Bone marrow (tissue), 2 donors: Measurements from ENCODE around the gene RASL10B.

ENCODE experiments used
- DNase-seq, 2 donors: peaks; one replicate each; lab custom pipeline; 2025; lab: John Stamatoyannopoulos, UW

The RASL10B gene

DNA sequence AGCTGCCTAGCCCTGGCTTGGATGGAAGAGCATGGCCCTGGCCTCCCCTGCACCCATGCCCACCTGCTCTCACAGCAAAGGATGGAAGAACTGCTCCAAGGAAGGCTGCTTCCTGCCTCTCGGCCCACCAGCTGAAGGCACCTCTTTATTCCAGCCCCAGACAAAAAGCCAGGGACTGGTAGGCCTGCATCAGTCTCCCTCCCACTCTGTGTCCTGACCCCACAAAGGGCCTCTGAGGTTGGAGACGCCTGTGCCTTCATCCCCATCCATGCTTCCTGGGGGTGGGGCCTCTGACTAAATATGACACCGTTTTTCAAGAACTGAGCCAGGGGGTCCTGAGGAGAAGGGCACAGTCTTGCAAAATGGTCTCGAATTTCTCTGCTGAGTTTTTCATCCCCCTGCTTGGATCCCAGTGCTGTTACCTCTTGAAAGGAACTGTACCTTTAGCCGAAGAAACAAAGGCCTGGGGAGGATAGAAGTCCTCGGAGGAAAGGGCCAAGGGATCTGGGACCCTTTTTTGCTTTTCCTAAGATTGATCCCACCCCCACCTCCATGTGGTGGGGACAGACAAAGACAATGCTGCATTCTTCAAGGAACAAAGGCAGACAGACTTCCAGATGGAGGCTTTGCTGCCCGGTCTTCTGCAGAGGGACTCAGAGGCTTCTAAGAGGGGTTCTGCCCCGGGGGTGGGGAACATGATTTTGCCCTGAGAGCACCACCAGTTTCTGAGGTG is 34.5 kb downstream of the RASL10B start:
- DNase-seq: no peak

DNA sequence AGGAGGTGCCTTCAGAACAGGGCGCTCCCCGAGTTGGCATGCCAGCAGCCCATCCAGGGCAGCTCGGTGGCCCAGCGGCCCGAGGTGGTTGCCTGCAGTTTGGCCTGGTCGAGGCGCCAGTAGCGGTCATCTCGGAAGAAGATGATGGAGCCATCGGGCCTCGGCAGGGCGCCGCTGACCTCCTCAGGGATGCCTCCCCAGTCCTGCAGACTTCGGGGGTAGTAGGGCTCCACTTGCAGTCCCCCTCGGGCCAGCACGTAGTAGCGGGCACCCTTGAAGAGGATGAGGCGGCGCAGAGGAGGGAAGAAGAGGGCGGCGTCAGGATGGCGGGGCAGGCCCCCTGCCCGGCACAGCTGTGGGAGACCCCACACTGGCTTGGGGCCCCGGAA is 35.0 kb downstream of the RASL10B start:
- DNase-seq: no peak

DNA sequence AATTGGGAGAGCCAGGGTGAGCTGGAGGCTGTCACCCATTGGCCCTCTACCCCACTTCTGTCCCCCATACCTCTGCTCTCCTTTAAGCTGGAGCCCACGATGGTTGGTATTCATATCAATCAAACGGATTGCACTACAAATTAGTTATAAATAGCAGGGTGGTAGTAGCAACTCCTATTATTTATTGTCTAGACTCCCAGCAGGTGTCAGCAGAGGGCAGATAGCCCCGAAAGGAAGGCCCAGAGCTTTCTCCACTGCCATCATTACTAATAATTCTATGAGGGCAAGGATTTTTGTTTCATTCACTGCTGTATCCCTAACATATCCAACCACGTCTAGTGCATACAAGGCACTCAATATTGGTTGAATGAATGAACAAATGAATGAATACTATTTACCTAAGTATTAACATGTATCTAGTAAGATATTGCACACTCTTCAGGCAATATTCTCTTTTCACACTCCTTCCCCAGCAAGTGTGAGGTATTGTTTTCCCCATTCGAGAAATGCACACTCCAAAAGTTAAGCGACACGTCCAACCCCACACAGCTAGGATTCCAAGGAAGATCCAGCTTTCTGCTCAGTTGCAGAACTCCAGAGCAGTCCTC is 35.6 kb downstream of the RASL10B start:
- no peak for DNase-seq

DNA sequence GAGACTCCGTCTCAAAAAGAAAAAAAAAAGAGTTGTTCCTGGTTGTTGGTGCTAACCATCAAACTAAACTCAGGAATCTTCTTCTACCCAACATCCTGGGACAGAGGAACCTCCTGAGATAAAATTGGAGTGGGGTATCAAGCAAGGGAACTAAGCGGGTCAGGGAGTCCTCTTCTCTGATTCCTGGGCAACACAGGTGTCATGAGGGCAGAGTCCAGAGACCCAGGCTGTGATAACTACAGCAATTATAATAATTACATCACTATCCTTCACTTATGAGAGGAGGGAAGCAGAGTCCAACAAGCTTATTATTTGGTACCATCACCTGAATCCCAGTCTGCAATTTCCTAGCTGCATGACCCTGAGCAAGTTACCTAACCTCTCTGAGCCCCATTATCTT is 37.4 kb downstream of the RASL10B start:
- DNase-seq: no peak

DNA sequence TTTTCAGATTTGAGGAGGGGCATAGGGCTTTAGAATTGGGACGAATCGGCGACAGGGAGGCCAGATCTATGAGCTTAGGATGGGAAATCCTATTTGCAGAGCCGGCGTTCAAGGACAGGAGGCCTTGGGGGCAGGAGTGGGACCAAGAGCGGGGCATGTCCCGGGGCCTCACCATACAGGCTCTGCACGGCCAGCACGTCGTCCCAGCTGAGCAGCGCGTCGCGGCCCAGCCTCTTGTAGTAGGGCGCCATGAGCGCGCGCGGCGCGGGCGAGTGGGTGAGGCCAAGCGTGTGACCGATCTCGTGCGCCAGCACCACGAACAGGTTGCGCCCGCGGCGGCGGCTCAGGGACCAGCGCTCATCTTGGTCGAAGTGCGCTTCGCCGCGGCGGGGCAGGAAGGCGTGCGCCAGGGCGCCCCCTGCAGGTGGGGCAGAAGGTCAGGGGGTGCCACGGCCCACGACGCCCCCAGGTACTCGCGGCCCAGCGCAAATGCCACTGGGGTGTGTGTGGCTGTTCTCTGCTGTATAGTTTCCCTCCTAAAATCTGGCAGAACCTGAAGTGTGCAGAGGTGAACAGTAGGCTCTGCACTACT is 38.6 kb downstream of the RASL10B start:
- no peak for DNase-seq

- DNase-seq: no peak
Observed at GRCh38 chr17:35773129-35773528, 41.7 kb downstream of the RASL10B start.

DNA sequence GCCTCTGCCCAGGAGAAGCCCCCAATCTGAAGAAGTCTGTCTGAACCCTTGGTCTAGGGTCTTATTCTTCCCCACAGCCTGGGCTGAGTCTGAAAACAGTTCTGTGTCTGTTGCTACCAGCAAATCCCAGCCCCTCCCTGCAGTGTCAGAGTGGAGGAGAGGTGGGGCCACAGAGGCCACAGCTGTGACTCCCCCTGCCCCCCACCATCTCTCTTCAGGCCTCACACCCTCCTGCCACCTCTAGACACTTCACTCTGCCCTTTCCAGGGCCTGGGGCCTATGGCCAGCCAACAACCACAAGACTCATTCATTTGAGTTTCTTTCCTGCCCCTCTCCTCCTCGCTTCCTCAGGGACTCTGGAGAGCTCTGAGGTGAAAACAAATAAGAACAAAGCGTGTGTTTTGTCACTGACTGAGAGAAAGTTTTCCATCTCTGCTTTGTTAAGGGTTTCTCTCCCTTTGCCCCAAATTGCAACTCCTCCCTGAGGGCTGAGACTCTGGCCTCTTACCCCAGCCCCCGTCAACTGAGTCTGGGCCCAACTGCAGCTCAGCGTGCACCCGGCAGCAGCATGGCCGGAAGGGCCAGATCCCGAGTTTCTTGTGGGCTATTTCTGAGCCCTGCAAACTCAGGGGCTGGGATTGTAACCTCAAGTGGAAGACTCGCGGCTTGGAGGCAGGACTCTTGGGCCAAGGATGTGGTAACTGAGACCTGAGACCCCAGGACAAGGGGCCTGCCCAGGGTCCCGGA is 42.4 kb downstream of the RASL10B start:
- DNase-seq: no peak

DNA sequence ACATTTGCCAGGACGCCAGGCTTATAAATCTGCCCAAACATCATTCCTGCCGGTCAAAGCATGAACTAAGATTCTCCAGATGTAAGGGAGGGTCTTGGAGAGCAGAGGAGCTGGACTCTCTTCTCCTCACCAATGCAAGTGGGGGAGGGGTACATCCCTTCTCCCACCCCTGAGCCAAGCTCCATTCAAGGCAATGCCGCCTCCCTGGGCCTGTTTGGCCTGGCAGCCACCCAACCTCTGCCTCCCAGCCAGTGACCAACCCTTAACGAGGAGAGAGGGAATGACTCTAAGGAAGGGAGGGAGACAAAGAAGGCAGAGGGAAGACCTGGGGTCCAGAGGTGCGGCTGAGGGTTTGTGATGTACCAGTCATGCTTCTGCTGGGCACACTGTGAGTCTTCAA is 43.1 kb downstream of the RASL10B start:
- DNase-seq: no peak

DNA sequence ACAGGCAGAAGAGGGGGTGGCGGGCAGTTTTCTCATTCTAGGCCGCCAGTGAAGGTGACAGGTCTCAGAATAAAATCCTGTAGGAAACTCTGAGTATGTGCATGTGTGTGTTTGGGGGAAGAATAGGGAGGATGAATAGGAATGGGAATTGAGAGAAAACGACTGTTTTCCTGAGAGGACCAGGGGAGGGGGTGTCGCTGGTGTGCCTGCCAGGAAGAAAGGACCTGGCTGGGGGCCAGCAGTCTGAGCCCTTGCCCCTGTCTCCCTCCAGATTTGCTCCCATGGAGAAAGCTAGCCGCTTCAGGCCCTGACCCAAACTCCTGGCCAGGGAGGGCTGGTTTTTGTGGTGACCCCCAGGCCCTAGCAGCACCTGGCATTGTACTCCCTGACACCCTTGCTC is 43.6 kb downstream of the RASL10B start:
- DNase-seq: no peak

DNA sequence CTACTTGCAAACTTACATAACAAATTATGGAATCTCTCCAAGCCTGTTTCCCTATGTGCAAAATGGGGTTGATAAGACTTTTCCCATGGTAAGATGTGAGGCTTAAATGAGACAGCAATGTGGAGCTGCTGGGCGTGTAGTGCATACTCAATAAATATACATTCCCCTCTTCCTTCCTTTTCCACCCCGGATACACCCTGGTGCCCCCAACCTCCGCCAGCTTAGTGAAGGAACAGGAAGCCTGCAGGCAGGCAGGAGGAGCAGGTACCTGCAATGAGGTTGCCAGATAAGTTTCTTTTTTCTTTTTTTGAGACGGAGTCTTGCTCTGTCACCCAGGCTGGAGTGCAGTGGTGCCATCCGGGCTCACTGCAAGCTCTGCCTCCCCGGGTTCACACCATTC is 44.1 kb downstream of the RASL10B start:
- DNase-seq: no peak

DNA sequence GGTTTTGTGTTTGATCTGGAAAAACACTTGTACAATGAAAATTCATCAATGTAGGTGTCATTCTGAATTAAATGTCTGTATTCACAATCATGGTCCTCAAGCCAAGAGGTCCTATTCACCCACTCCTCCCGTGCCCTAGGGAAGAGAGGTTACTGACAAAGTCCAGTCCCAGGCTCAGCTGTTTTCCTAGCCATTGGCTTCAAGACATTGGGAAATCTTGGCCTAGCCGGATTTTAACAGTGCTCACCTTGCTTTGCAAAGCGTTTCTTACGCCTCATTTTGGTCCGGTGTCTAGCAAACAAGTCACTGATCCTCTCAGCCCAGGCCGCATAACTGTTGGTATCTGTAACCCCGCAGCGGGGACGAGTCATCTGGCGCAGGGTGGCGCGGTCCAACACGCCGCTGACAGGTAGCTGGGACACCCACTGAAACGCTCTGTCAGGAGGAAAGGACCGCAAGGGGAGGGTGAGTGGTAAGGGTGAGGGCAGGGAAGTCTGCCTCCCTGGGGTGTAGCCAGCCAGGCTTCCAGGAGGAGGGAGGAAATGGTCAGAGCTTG is 47.3 kb downstream of the RASL10B start:
- no peak for DNase-seq

- no peak for DNase-seq
Observed at GRCh38 chr17:35780950-35781349, 49.5 kb downstream of the RASL10B start.

DNA sequence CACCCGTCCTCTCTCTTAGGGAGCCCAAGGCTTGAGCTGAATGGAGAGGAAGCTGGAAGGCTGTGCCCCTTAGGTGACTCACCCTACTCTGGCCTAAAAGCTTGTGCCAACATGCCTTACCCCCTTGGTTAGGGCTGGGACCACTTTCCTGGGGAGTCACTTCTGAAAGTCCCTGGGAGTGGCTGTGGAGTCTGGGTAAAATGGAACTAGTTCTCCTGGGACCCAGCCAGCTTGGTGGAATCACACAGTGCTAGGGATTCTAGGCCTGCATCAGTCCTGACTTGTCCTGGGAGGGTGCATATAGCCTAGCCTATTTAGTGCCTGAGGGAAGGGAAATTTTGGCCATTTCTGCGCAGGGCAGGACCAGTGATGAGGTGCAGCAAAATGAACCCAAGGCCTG is 53.5 kb downstream of the RASL10B start:
- DNase-seq: no peak

DNA sequence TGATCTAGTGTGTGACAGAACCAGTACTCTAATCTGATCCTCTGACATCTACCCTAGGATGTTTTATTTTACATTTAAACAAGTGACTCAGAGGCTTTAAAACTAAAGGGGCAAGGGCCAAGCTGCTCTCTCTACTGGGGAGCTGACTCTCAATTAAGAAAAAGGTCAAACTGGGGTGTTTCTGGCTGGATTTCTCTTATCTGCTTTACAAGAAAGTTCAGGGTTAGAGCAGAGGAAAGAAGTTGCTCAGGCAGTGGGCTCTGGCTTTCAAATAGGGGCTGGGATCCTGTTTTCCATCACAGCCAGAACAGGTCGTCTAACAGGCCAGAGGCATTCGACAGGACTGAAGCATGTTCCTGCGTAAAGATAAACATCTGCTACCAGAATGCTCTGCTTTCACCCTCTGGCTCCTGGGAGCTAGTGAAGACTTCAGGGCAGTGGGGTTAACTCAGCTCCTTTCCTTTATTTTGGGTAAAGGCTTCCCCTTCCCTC is 55.5 kb downstream of the RASL10B start:
- no peak for DNase-seq

GRCh38 chr17:35788477-35789368 is 57.3 kb downstream of the RASL10B start:
- peak in 1 of 2 donors; percentile 5 for DNase-seq

DNA sequence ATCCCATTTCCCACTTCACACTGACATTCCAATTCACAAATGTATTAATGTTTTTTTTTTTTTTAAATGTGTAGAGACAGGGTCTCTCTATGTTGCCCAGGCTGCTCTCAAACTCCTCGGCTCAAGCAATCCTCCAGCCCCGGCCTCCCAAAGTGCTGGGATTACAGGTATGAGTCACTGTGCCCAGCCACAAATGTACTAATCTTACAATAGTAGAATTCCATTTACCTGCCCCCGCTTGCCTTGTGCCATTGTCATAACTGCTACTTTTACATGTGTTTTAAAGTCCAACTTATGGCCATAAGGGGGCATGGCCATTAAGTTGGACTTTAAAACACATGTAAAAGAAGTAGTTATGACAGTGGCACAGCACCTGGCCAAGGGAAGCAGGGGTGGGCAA is 59.4 kb downstream of the RASL10B start:
- no peak for DNase-seq

GRCh38 chr17:35791681-35792350 is 60.4 kb downstream of the RASL10B start:
- DNase-seq: no peak
